ENCODE measurements around the gene CPNE6.

Gene CPNE6

GRCh38 chr14:24036169-24036962, 35.0 kb upstream of the CPNE6 start (continued):
- TF ChIP-seq EGR2 (tag by site-specific recombination; IDR thresholded peaks at IDR 0.05; ENCODE audit: low read depth), result no peak
- TF ChIP-seq ATF2 (tag by site-specific recombination; IDR thresholded peaks at IDR 0.05; ENCODE audit: low read depth), result no peak
- no peak for TF ChIP-seq ZNF280D (tag by site-specific recombination; IDR thresholded peaks at IDR 0.05)
- peak; percentile 66; the same call in 1 of the 2 replicates for TF ChIP-seq TCF7L2 (IDR thresholded peaks at IDR 0.05; ENCODE audit: borderline replicate concordance, low read depth, low read length)
- TF ChIP-seq ZFHX2 (tag by site-specific recombination; conservative IDR thresholded peaks at IDR 0.05), result no peak
- TF ChIP-seq FEZF1 (tag by site-specific recombination; IDR thresholded peaks at IDR 0.05), result no peak
- peak; percentile 85 for TF ChIP-seq KLF17 (tag by site-specific recombination; IDR thresholded peaks at IDR 0.05)
- peak; percentile 71 for TF ChIP-seq GLIS1 (tag by site-specific recombination; IDR thresholded peaks at IDR 0.05)
- no peak for TF ChIP-seq ZNF544 (tag by site-specific recombination; IDR thresholded peaks at IDR 0.05)
- TF ChIP-seq ZBTB21 (tag by site-specific recombination; IDR thresholded peaks at IDR 0.05), result no peak
- no peak for TF ChIP-seq ZNF292 (tag by site-specific recombination; IDR thresholded peaks at IDR 0.05; ENCODE audit: borderline replicate concordance, low read depth)
- TF ChIP-seq PATZ1 (tag by site-specific recombination; IDR thresholded peaks at IDR 0.05), result peak; percentile 97
- no peak for TF ChIP-seq ZNF48 (tag by site-specific recombination; IDR thresholded peaks at IDR 0.05)
- TF ChIP-seq OSR2 (tag by site-specific recombination; IDR thresholded peaks at IDR 0.05), result peak; percentile 37; the same call in 1 of the 2 replicates
- no peak for TF ChIP-seq ZNF433 (tag by site-specific recombination; IDR thresholded peaks at IDR 0.05; ENCODE audit: low read depth)
- TF ChIP-seq ZNF549 (tag by site-specific recombination; IDR thresholded peaks at IDR 0.05), result no peak
- peak; percentile 22; the same call in 1 of the 2 replicates for TF ChIP-seq GLIS2 (tag by site-specific recombination; IDR thresholded peaks at IDR 0.05)
- TF ChIP-seq ZNF530 (tag by site-specific recombination; IDR thresholded peaks at IDR 0.05; ENCODE audit: low read depth), result no peak
- peak; percentile 77; the same call in 1 of the 2 replicates for TF ChIP-seq ZNF501 (tag by site-specific recombination; IDR thresholded peaks at IDR 0.05)
- TF ChIP-seq BCL6B (tag by site-specific recombination; IDR thresholded peaks at IDR 0.05), result no peak
- TF ChIP-seq ZNF791 (tag by site-specific recombination; IDR thresholded peaks at IDR 0.05), result no peak
- no peak for TF ChIP-seq ZNF214 (tag by site-specific recombination; IDR thresholded peaks at IDR 0.05; ENCODE audit: borderline replicate concordance)
- no peak for TF ChIP-seq PRDM6 (tag by site-specific recombination; IDR thresholded peaks at IDR 0.05)
- no peak for TF ChIP-seq ZSCAN30 (tag by site-specific recombination; IDR thresholded peaks at IDR 0.05)
- TF ChIP-seq ZNF223 (tag by site-specific recombination; IDR thresholded peaks at IDR 0.05), result peak; percentile 89
- no peak for TF ChIP-seq ZNF558 (tag by site-specific recombination; IDR thresholded peaks at IDR 0.05)
- TF ChIP-seq ZNF302 (tag by site-specific recombination; IDR thresholded peaks at IDR 0.05; ENCODE audit: low read depth), result no peak
- TF ChIP-seq SALL2 (tag by site-specific recombination; IDR thresholded peaks at IDR 0.05; ENCODE audit: borderline replicate concordance), result no peak
- no peak for TF ChIP-seq ZBTB1 (tag by site-specific recombination; IDR thresholded peaks at IDR 0.05)

Measured in HEK293 (cell line).